KMS-11 (cell line): ENCODE measurements around the gene NRIP3.

ENCODE experiments used
- H2AFZ ChIP-seq: fragments of 200-600 bp; sonication (generic); 2 replicates; pipeline ENCODE4 v1.6.1; 2016; ENCODE audit warnings: antibody characterized with exemption, mixed run types, low read depth
- H3K27ac ChIP-seq: fragments of 200-600 bp; sonication (generic); 2 replicates; pipeline ENCODE4 v1.6.1; 2016; ENCODE audit warnings: mild to moderate bottlenecking, mixed run types
- H3K27me3 ChIP-seq: fragments of 200-600 bp; sonication (generic); 2 replicates; pipeline ENCODE4 v1.6.1; 2017; ENCODE audit warnings: mild to moderate bottlenecking, low read depth, mixed run types, moderate library complexity; ENCODE audit not compliant: insufficient read depth
- H3K36me3 ChIP-seq: fragments of 200-600 bp; sonication (generic); 2 replicates; pipeline ENCODE4 v1.6.1; 2017; ENCODE audit warnings: mild to moderate bottlenecking, mixed run types; ENCODE audit not compliant: insufficient read depth
- H3K4me1 ChIP-seq: fragments of 200-600 bp; sonication (generic); 2 replicates; pipeline ENCODE4 v1.6.1; 2016; ENCODE audit warnings: mild to moderate bottlenecking, low read depth, mixed run types; ENCODE audit not compliant: poor library complexity, severe bottlenecking
- H3K4me2 ChIP-seq: fragments of 200-600 bp; sonication (generic); 2 replicates; pipeline ENCODE4 v1.7.0; 2016; ENCODE audit warnings: mild to moderate bottlenecking, mixed run types
- H3K4me3 ChIP-seq: fragments of 200-600 bp; sonication (generic); IDR thresholded peaks from 2 replicates; pipeline ENCODE4 v1.6.1; 2017; ENCODE audit warnings: low read depth, low read length, mixed read lengths; ENCODE audit not compliant: insufficient read depth
- H3K79me2 ChIP-seq: fragments of 200-600 bp; sonication (generic); 2 replicates; pipeline ENCODE4 v1.6.1; 2016; ENCODE audit warnings: low read depth, mixed run types; ENCODE audit not compliant: insufficient read depth
- H3K9ac ChIP-seq: fragments of 200-600 bp; sonication (generic); 2 replicates; pipeline ENCODE4 v1.6.1; 2016; ENCODE audit warnings: mild to moderate bottlenecking, mixed run types
- H4K20me1 ChIP-seq: fragments of 200-600 bp; sonication (generic); 2 replicates; pipeline ENCODE4 v1.6.1; 2016; ENCODE audit warnings: mild to moderate bottlenecking, mixed run types; ENCODE audit not compliant: insufficient read depth
- TF ChIP-seq, protein P1 (sequence below): fragments of 200-600 bp; sonication (generic); conservative IDR thresholded peaks from 2 replicates; pipeline ENCODE4 v1.6.1; 2017; ENCODE audit warnings: low read depth, mild to moderate bottlenecking, antibody characterized with exemption, low read length, moderate library complexity, mixed read lengths

NRIP3 gene

DNA sequence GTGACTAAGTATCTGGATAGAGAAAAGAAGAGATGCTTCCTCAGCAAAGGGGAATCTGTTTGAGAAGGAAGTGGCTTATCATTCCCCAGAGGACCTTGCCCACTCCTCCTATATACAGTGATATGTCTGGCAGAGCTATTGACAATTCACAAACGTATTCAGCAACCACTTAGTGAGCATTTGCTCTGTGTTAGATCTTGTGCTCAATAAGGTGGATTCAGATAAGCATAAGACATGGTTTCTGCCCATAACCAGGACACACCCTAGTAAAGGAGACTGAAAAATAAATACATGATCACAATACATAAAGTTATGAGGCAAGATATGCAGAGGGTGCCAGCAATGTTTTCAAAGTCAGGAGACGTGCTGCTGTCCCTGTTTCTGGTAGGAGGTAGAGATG, 41.0 kb downstream of the NRIP3 start:
- peaks cover 33% of the 10 kb centered on the region; the same call in 1 of the 2 replicates for H3K79me2 ChIP-seq
- no peak overlapping the region for H2AFZ ChIP-seq
- peak overlapping the region; percentile 46 for H3K4me2 ChIP-seq
- TF ChIP-seq, protein P1, sequence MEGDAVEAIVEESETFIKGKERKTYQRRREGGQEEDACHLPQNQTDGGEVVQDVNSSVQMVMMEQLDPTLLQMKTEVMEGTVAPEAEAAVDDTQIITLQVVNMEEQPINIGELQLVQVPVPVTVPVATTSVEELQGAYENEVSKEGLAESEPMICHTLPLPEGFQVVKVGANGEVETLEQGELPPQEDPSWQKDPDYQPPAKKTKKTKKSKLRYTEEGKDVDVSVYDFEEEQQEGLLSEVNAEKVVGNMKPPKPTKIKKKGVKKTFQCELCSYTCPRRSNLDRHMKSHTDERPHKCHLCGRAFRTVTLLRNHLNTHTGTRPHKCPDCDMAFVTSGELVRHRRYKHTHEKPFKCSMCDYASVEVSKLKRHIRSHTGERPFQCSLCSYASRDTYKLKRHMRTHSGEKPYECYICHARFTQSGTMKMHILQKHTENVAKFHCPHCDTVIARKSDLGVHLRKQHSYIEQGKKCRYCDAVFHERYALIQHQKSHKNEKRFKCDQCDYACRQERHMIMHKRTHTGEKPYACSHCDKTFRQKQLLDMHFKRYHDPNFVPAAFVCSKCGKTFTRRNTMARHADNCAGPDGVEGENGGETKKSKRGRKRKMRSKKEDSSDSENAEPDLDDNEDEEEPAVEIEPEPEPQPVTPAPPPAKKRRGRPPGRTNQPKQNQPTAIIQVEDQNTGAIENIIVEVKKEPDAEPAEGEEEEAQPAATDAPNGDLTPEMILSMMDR = no peak
- H3K27me3 ChIP-seq = no peaks in the 10 kb centered on the region
- no peaks in the 10 kb centered on the region for H3K36me3 ChIP-seq
- H3K4me3 ChIP-seq = no peak overlapping the region
- H3K9ac ChIP-seq = peak overlapping the region; percentile 94; the same call in 1 of the 2 replicates
- H3K4me1 ChIP-seq = peaks cover 35% of the 10 kb centered on the region
- H4K20me1 ChIP-seq = no peaks in the 10 kb centered on the region
- H3K27ac ChIP-seq = no peak overlapping the region

DNA sequence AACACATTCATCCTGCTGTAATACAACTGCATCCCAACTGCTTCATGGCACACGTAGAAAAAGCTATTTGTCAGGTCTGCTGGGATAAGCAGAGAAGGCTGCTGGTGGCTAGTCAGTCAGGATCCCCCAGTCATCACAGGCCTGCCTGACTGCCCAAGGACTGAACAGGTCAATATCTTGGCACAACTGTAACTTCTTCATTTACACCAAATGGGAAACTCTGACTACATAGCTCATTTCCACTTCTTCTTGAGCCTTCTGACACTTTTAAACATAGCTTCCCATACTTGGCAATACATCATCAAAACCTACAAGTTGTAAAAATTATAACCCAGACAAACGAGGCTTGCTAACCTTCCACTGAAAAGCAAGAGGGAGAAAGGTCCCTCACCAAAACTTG, 42.4 kb downstream of the NRIP3 start:
- Histone ChIP-seq H3K27me3 (no peaks in the 10 kb centered on the region), H3K9ac (no peak overlapping the region), H3K4me2 (no peak overlapping the region)

DNA sequence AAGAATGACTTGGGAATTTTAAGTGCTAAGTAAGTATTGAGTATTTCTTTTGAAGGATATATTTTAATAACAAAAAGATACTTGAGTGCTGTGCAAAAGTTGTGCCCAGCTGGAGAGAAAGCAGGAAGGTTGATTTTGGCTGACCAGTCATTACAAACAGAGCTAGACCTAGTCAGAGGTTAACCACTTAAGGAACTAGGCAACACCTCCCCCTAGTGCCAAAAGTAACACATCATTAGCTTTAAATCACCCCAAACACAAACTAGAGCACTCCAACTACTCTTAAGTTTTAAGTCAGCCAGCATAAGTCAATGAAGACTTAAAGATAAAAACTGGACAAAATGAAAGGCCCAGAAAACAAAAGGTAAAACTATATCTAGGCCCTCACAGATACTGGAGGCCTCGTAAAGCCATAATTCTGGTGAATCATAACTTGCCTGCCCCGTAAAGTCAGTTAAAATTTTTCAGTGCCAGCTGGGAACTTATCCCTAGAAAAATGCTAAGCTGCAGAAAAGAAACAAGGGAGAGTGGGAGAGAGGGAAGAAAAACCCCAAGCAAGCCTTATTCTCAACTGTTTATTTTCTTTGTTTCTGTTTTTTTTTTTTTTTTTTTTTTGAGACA, 44.1 kb downstream of the NRIP3 start:
- Histone ChIP-seq H3K4me1 (peaks cover 44% of the 10 kb centered on the region), H3K27me3 (no peaks in the 10 kb centered on the region), H3K27ac (no peak overlapping the region), H3K4me2 (no peak overlapping the region; the same call in 1 of the 2 replicates), H3K9ac (no peak overlapping the region), H3K36me3 (0 out of 2 replicates have a peak, but pooled peaks cover 4% of the 10 kb centered on the region), H2AFZ (no peak overlapping the region), H3K79me2 (peaks cover 33% of the 10 kb centered on the region; the same call in 1 of the 2 replicates), H4K20me1 (no peaks in the 10 kb centered on the region), H3K4me3 (no peak overlapping the region)
- TF ChIP-seq, protein P1 = peak; percentile 75

More for the DNA sequence above, 42.4 kb downstream of the NRIP3 start:
- no peaks in the 10 kb centered on the region for H3K36me3 ChIP-seq
- no peak overlapping the region for H2AFZ ChIP-seq
- no peak overlapping the region for H3K27ac ChIP-seq
- peaks cover 33% of the 10 kb centered on the region; the same call in 1 of the 2 replicates for H3K79me2 ChIP-seq
- H3K4me1 ChIP-seq = peaks cover 49% of the 10 kb centered on the region
- TF ChIP-seq, protein P1 = no peak
- no peak overlapping the region for H3K4me3 ChIP-seq
- H4K20me1 ChIP-seq = no peaks in the 10 kb centered on the region

DNA sequence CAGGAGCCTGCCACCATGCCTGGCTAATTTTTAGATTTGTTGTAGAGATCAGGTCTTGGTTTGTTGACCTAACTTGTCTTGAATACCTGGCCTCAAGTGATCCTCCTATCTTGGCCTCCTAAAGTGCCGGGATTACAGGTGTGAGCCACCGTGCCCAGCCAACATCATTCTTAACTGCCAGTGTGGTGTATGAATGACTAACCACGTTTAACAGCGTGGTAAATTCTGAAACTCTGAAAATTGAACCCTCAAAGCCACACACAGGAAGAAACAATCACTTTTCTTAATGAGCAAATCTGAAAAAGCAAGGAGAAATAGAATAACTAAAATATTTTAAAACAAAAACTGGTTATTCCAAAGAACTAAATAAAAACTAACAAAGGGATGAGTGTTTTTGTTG, 46.9 kb downstream of the NRIP3 start:
- Histone ChIP-seq H3K4me3 (no peak overlapping the region), H3K27ac (no peak overlapping the region), H3K9ac (no peak overlapping the region), H3K36me3 (0 out of 2 replicates have a peak, but pooled peaks cover 4% of the 10 kb centered on the region), H2AFZ (no peak overlapping the region), H3K4me2 (no peak overlapping the region), H3K79me2 (peaks cover 14% of the 10 kb centered on the region; the same call in 1 of the 2 replicates), H4K20me1 (no peaks in the 10 kb centered on the region), H3K27me3 (no peaks in the 10 kb centered on the region), H3K4me1 (peaks cover 29% of the 10 kb centered on the region)
- TF ChIP-seq, protein P1 = no peak
